NCI-H1694 (cell line): ENCODE data around the gene ACAN.

Experiments
- DNase-seq: peaks from one replicate; lab custom pipeline; 2025; lab: John Stamatoyannopoulos, UW

ACAN gene

GRCh38 chr15:88803241-88803919, at the start of gene ACAN:
Gene ACAN, plus strand, starts transcription at chr15:88803436. Its CDS starts 32,771 bp downstream, at chr15:88836207.
- DNase-seq = no peak

- DNase-seq = no peak
These were observed 46.7 kb upstream of the ACAN start for GRCh38 chr15:88756521-88756920.

GRCh38 chr15:88756921-88757320, 46.3 kb upstream of the ACAN start:
- no peak for DNase-seq

GRCh38 chr15:88759872-88760271, 43.4 kb upstream of the ACAN start:
- no peak for DNase-seq

- DNase-seq = no peak
These were observed 38.8 kb upstream of the ACAN start for GRCh38 chr15:88764448-88764847.

- no peak for DNase-seq
These were observed 38.0 kb upstream of the ACAN start for GRCh38 chr15:88765212-88765611.

- DNase-seq = no peak
These were observed 33.9 kb upstream of the ACAN start for GRCh38 chr15:88769161-88769971.

GRCh38 chr15:88775776-88776175, 27.5 kb upstream of the ACAN start:
- DNase-seq = no peak

GRCh38 chr15:88776646-88777045, 26.6 kb upstream of the ACAN start:
- DNase-seq = no peak

GRCh38 chr15:88779944-88780343, 23.3 kb upstream of the ACAN start:
- no peak for DNase-seq

- no peak for DNase-seq
These were observed 20.8 kb upstream of the ACAN start for GRCh38 chr15:88782465-88782864.

- DNase-seq = no peak
These were observed 18.0 kb upstream of the ACAN start for GRCh38 chr15:88785217-88785616.

- DNase-seq = no peak
These were observed 15.2 kb upstream of the ACAN start for GRCh38 chr15:88788036-88788435.

GRCh38 chr15:88788816-88789215, 14.4 kb upstream of the ACAN start:
- no peak for DNase-seq

GRCh38 chr15:88790486-88790885, 12.8 kb upstream of the ACAN start:
- DNase-seq = no peak

- no peak for DNase-seq
These were observed 11.6 kb upstream of the ACAN start for GRCh38 chr15:88791637-88792036.

- no peak for DNase-seq
These were observed 10.6 kb upstream of the ACAN start for GRCh38 chr15:88792342-88793282.

GRCh38 chr15:88794001-88794400, 9.2 kb upstream of the ACAN start:
- DNase-seq = peak; percentile 19

- DNase-seq = no peak
These were observed 5.4 kb upstream of the ACAN start for GRCh38 chr15:88797663-88798339.

GRCh38 chr15:88799341-88799740, 3.9 kb upstream of the ACAN start:
- DNase-seq = no peak

- no peak for DNase-seq
These were observed 3.2 kb upstream of the ACAN start for GRCh38 chr15:88800026-88800425.

- DNase-seq = no peak
These were observed 2.5 kb upstream of the ACAN start for GRCh38 chr15:88800738-88801137.
